Activated T-cell treated with anti-CD3 and anti-CD28 coated beads for 48 hours (primary cell): ENCODE measurements around the gene SSX4.
"Not testable (repeated sequence)": the region's sequence is repeated elsewhere in the genome, so short reads cannot be mapped to it uniquely, and the experiment has no call there.

ENCODE experiments used
- DNase-seq: peaks from one replicate; pipeline ENCODE4 v3.0.0-alpha.2; 2020; ENCODE audit warnings: low read depth

SSX4 gene, protein sequence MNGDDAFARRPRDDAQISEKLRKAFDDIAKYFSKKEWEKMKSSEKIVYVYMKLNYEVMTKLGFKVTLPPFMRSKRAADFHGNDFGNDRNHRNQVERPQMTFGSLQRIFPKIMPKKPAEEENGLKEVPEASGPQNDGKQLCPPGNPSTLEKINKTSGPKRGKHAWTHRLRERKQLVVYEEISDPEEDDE

DNA sequence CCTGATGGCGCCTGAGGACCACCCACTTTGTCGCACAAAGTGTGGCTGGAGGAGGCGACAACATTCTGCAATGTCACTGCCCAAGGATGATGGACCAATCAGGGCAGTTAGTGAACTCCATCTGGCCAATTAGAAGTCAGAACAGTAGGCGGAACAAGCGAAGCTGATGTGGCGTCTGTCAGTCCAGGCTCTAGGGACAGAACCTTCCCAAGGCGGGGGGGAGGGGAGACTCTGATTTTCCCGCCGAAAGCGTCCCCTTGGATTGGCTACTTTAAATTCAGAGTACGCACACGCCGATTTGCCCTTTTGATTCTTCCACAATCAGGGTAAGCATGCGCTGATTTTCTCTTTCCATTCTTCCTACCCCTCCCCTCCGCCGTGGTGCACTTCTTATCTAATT lies at the start of gene SSX4:
SSX4 (plus strand) TSS at position 301 of the 400 bp plus-strand sequence. CDS start 515 bp downstream, outside the sequence.
- DNase-seq, result not testable (repeated sequence)

DNA sequence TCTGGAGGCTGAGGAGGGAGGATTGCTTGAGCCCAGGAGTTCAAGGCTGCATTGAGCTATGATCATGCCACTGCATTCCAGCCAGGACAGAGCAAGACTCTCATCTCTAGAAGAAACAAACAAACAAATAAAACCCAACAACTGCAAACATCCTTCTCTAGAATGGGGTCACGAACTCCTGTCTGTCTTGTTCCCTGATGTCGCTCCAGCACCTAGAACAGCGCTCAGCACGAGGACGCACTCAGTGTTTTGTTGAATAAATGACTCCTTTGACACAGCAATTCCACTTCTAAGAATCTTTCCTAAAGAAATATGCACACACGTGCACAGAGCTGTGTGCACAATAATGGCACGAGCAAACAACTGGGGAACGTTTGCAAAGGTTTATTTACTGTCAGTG lies 37.3 kb upstream of the SSX4 start:
- DNase-seq, result not testable (repeated sequence)

- not testable (repeated sequence) for DNase-seq
Measured at GRCh38 chrX:48356315-48357094, 26.8 kb upstream of the SSX4 start, which contains the start of gene SSX3. Gene SSX3, minus strand, starts transcription at chrX:48356703. Its CDS starts 1,454 bp downstream, at chrX:48355249.

GRCh38 chrX:48357681-48358080 lies 25.7 kb upstream of the SSX4 start:
- no peak for DNase-seq

- not testable (repeated sequence) for DNase-seq
Measured at GRCh38 chrX:48359281-48359680, 24.1 kb upstream of the SSX4 start.

DNA sequence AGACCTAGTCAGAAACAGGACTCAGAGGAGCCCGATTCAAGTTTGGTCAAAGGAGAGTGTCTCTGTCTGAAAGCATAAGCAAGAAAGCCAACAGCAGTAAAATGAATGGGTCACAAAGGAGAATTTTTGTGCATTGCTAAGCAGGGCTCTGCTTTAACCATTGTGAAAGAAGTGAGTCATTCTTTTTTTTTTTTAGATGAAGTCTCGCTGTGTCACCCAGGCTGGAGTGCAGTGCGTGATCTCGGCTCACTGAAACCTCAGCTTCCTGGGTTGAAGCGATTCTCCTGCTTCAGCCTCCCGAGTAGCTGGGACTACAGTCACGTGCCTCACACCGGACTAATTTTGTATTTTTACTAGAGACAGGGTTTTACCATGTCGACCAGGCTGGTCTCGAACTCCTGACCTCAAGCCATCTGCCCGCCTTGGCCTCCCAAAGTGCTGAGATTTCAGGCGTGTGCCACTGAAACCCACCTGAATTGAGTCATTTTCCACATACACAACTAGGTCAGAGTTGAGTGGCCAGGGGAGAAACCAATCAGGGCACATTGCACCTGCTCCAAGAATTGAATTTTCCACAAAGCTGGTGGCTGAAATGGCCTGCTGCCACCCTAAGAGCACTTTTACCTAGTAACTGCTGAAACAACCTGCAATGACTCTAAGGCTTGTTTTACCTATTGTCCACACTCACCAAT lies 15.5 kb upstream of the SSX4 start:
- not testable (repeated sequence) for DNase-seq

DNA sequence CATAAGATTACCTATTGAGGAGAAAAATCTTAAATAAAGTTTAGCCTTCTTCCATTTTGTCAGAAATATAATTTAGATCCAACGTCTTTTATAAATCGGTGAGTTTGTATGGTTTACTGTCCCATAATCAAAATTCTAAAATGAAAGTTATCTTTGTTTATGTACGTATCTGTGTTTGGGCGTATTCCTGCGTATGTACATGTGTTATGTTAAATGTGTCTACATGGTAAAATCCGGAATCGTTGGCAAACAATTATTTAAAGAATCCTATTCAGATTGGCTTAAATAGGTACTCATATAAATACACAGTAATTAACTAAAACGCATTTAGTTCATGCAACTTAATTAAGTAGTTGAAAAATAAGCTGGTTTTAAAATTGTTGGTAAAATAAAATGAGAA lies 12.9 kb upstream of the SSX4 start:
- DNase-seq, result not testable (repeated sequence)

- not testable (repeated sequence) for DNase-seq
Measured at GRCh38 chrX:48396931-48397330, 13.6 kb downstream of the SSX4 start.

DNA sequence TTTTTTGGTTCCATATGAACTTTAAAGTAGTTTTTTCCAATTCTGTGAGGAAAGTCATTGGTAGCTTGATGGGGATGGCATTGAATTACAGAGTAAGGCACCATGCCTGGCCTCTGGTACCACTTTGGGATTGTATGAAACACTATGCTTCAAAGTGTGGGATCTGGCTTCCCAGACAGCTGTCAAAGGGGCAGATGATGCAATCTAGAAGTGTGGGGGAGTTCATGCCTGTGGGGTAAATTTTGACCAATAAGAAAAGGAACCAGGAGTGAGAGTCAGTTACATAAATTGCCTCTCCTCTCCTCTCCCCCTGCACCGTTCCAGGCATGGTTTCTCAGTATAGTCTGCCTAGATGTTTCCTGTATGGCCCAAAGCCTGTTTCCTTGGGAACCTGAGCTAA lies 14.5 kb downstream of the SSX4 start:
- not testable (repeated sequence) for DNase-seq

- not testable (repeated sequence) for DNase-seq
Measured at GRCh38 chrX:48411860-48412259, 28.5 kb downstream of the SSX4 start, which contains the start of gene SSX4B. Gene SSX4B, minus strand, starts transcription at chrX:48411960. Its CDS starts 588 bp downstream, at chrX:48411372.

DNA sequence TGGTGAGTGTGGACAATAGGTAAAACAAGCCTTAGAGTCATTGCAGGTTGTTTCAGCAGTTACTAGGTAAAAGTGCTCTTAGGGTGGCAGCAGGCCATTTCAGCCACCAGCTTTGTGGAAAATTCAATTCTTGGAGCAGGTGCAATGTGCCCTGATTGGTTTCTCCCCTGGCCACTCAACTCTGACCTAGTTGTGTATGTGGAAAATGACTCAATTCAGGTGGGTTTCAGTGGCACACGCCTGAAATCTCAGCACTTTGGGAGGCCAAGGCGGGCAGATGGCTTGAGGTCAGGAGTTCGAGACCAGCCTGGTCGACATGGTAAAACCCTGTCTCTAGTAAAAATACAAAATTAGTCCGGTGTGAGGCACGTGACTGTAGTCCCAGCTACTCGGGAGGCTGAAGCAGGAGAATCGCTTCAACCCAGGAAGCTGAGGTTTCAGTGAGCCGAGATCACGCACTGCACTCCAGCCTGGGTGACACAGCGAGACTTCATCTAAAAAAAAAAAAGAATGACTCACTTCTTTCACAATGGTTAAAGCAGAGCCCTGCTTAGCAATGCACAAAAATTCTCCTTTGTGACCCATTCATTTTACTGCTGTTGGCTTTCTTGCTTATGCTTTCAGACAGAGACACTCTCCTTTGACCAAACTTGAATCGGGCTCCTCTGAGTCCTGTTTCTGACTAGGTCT lies 43.8 kb downstream of the SSX4 start:
- not testable (repeated sequence) for DNase-seq

DNA sequence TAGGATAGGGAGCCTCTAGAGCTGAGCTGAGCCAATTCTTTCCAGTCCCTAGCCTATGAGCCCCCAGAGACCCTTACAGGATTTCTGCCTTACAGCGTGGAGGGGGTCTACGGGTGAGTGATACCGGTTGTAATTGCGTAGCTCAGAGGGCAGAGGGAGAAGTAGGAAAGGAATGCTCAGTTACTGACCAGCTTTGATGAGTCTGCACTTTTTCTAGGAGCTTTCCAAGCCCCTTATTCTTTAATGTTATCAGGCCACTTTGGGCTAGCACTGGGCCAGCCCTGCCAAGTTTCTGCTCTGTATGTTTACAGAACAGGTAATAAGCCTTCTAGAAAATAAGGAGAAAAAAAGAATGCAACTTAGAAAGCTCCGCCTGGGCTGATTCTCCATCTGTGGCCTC lies 46.3 kb downstream of the SSX4 start:
- DNase-seq, result not testable (repeated sequence)

DNA sequence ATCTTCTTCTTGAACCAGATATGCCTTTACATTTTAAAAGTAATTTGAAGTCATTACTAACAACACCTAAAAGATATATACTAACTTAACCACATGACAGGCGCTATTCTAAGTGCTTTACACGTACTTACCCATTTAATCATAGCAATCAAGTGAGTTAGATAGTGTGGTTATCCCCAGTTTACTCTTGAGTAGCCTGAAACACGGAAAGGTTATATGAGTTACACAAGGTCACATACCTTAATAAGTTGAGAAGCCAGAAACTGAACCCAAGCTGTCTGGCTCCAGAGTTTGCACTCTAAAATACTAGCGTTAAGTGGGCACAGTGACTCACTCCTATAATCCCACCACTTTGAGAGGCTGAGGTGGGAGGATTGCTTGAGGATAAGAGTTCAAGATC lies 46.8 kb downstream of the SSX4 start:
- not testable (repeated sequence) for DNase-seq

DNA sequence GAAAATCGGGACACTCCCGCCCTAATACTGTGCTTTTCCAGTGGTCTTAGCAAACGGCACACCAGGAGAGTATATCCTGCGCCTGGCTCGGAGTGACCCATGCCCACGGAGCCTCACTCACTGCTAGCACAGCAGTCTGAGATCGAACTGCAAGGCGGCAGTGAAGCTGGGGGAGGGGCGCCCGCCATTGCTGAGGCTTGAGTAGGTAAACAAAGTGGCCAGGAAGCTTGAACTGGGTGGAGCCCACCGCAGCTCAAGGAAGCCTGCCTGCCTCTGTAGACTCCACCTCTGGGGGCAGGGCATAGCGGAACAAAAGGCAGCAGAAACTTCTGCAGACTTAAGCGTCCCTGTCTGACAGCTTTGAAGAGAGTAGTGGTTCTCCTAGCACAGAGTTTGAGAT lies 50.4 kb downstream of the SSX4 start:
- DNase-seq, result not testable (repeated sequence)
